22Rv1 (cell line): ENCODE results near the gene HSF2BP.

ENCODE experiments used
- ZFX ChIP-seq: fragments of 450-650 bp; IDR thresholded peaks from 2 replicates; pipeline ENCODE4 v1.6.1; 2017; ENCODE audit warnings: antibody characterized with exemption, borderline replicate concordance
- TF ChIP-seq, protein P1 (sequence below): fragments of 450-650 bp; IDR thresholded peaks from 2 replicates; pipeline ENCODE4 v1.5.1; 2017; ENCODE audit warnings: mild to moderate bottlenecking

- TF ChIP-seq, protein P1, sequence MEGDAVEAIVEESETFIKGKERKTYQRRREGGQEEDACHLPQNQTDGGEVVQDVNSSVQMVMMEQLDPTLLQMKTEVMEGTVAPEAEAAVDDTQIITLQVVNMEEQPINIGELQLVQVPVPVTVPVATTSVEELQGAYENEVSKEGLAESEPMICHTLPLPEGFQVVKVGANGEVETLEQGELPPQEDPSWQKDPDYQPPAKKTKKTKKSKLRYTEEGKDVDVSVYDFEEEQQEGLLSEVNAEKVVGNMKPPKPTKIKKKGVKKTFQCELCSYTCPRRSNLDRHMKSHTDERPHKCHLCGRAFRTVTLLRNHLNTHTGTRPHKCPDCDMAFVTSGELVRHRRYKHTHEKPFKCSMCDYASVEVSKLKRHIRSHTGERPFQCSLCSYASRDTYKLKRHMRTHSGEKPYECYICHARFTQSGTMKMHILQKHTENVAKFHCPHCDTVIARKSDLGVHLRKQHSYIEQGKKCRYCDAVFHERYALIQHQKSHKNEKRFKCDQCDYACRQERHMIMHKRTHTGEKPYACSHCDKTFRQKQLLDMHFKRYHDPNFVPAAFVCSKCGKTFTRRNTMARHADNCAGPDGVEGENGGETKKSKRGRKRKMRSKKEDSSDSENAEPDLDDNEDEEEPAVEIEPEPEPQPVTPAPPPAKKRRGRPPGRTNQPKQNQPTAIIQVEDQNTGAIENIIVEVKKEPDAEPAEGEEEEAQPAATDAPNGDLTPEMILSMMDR = no peak
- no peak for TF ChIP-seq ZFX
Measured at GRCh38 chr21:43573921-43574320, 85.4 kb downstream of the HSF2BP start.
